HepG2 (cell line): ENCODE results near the gene PNPLA2. TPM values are rescaled to one million over a fixed set of nuclear protein-coding genes. Genes with fewer than 3 reads are reported as not detected.

Source experiments
- BCLAF1 ChIP-seq: fragments of 450-650 bp; IDR thresholded peaks from 2 replicates; pipeline ENCODE4 v1.6.1; 2017; ENCODE audit warnings: mild to moderate bottlenecking
- DDIT3 ChIP-seq: sonication (generic); formaldehyde crosslinking; IDR thresholded peaks from 2 replicates; pipeline ENCODE4 v1.4.0; 2020; ENCODE audit warnings: mild to moderate bottlenecking, missing genetic modification reagents
- HOXD1 ChIP-seq: sonication (generic); formaldehyde crosslinking; IDR thresholded peaks from 2 replicates; pipeline ENCODE4 v1.5.0; 2020; ENCODE audit warnings: missing genetic modification reagents
- NPAS2 ChIP-seq: sonication (generic); formaldehyde crosslinking; IDR thresholded peaks from 2 replicates; pipeline ENCODE4 v1.8.0; 2022; ENCODE audit warnings: mild to moderate bottlenecking, missing genetic modification reagents, borderline replicate concordance
- NR3C1 ChIP-seq: sonication (generic); formaldehyde crosslinking; IDR thresholded peaks from 2 replicates; pipeline ENCODE4 v1.4.0; 2020; ENCODE audit warnings: missing genetic modification reagents
- PITX1 ChIP-seq: sonication (generic); formaldehyde crosslinking; IDR thresholded peaks from 2 replicates; pipeline ENCODE4 v1.5.1; 2020; ENCODE audit warnings: mild to moderate bottlenecking, missing genetic modification reagents
- SETDB1 ChIP-seq: sonication (generic); formaldehyde crosslinking; IDR thresholded peaks from 2 replicates; pipeline ENCODE4 v1.5.1; 2020; ENCODE audit warnings: missing genetic modification reagents, mild to moderate bottlenecking, borderline replicate concordance
- SRF ChIP-seq: IDR thresholded peaks from 2 replicates; pipeline ENCODE4 v1.6.1; 2011; ENCODE audit warnings: mild to moderate bottlenecking, low read depth, low read length, moderate library complexity
- ZBTB1 ChIP-seq: sonication (generic); formaldehyde crosslinking; IDR thresholded peaks from 2 replicates; pipeline ENCODE4 v1.4.0; 2020; ENCODE audit warnings: missing genetic modification reagents, borderline replicate concordance
- ZC3H4 ChIP-seq: sonication (generic); formaldehyde crosslinking; IDR thresholded peaks from 2 replicates; pipeline ENCODE4 v1.4.0; 2020; ENCODE audit warnings: missing genetic modification reagents, borderline replicate concordance
- ZHX1 ChIP-seq: sonication (generic); formaldehyde crosslinking; IDR thresholded peaks from 2 replicates; pipeline ENCODE4 v1.8.1; 2022; ENCODE audit warnings: low read depth, mild to moderate bottlenecking, missing genetic modification reagents
- ZNF34 ChIP-seq: sonication (generic); formaldehyde crosslinking; IDR thresholded peaks from 2 replicates; pipeline ENCODE4 v1.4.0; 2020; ENCODE audit warnings: mild to moderate bottlenecking, missing genetic modification reagents, borderline replicate concordance
- ZNF367 ChIP-seq: sonication (generic); formaldehyde crosslinking; IDR thresholded peaks from 2 replicates; pipeline ENCODE4 v1.4.0; 2020; ENCODE audit warnings: missing genetic modification reagents, borderline replicate concordance
- ZNF513 ChIP-seq: sonication (generic); formaldehyde crosslinking; conservative IDR thresholded peaks from 2 replicates; pipeline ENCODE4 v1.5.0; 2020; ENCODE audit warnings: missing genetic modification reagents
- ZNF574 ChIP-seq: sonication (generic); formaldehyde crosslinking; IDR thresholded peaks from 2 replicates; pipeline ENCODE4 v1.4.0; 2020; ENCODE audit warnings: missing genetic modification reagents
- ZNF598 ChIP-seq: sonication (generic); formaldehyde crosslinking; IDR thresholded peaks from 2 replicates; pipeline ENCODE4 v1.5.1; 2020; ENCODE audit warnings: mild to moderate bottlenecking, missing genetic modification reagents, borderline replicate concordance
- polyA plus RNA-seq, 8 experiments: library from polyadenylated mRNA; depleted of rRNA in 3 of 8; stranded (reverse) in 7 of 8; unstranded in 1 of 8; fragments of >200 nt; fragmentation: Illumina TruSeq in 4 of 8; extraction: Trizol in 4 of 8; gene quantifications; 2 replicates each; pipeline versions ENCODE4 v1.2.1 to v1.2.3, GENCODE V29; 2011 to 2016; ENCODE audit warnings: low read depth in 4 of 8, missing spikeins in 1 of 8, mixed read lengths in 1 of 8; ENCODE audit not compliant: insufficient read depth in 1 of 8
- total RNA-seq, 5 experiments: library from RNA; depleted of rRNA; stranded (reverse); fragments of >200 nt; fragmentation: Illumina TruSeq; extraction: Trizol; gene quantifications; 2 replicates each; pipeline ENCODE4 v1.2.3, GENCODE V29; 2016; ENCODE audit warnings: low read depth in 1 of 5

Gene PNPLA2
- total and polyA plus RNA-seq, 2 of the 13 experiments (the other 11 are each of a cell fraction or from before 2014, with no cell fraction given) = 10.5 to 43.2 TPM

- TF ChIP-seq ZBTB1 (CRISPR knock-in tag) = no peak
- no peak for TF ChIP-seq SRF
- no peak for TF ChIP-seq ZHX1 (CRISPR knock-in tag)
- TF ChIP-seq ZNF598 (CRISPR knock-in tag) = no peak
- TF ChIP-seq BCLAF1 = no peak
- no peak for TF ChIP-seq SETDB1 (CRISPR knock-in tag)
- no peak for TF ChIP-seq NPAS2 (CRISPR knock-in tag)
- TF ChIP-seq HOXD1 (CRISPR knock-in tag) = no peak
- TF ChIP-seq ZNF513 (CRISPR knock-in tag) = no peak
- TF ChIP-seq NR3C1 (CRISPR knock-in tag) = no peak
- TF ChIP-seq ZNF34 (CRISPR knock-in tag) = no peak
- no peak for TF ChIP-seq DDIT3 (CRISPR knock-in tag)
- TF ChIP-seq ZNF367 = no peak
- no peak; the same call in none of the 2 replicates for TF ChIP-seq ZNF574 (CRISPR knock-in tag)
- no peak for TF ChIP-seq ZC3H4
- no peak for TF ChIP-seq PITX1 (CRISPR knock-in tag)
Observed at GRCh38 chr11:777288-778255, 41.1 kb upstream of the PNPLA2 start, which contains the start of gene GATD1 (continued).
